OCI-LY7 (cell line): ENCODE results near the gene OTOG. TPM values are rescaled to one million over a fixed set of nuclear protein-coding genes. Genes with fewer than 3 reads are reported as not detected.

Experiments
- BruUV-seq: library from RNA; stranded (reverse); fragments of 400-500 nt; replicated peaks from 2 replicates; lab custom pipeline; 2021; lab: Mats Ljungman, UMichigan
- CTCF ChIA-PET: fragments of 300-600 bp; sonication (Branson Sonifier 250); formaldehyde crosslinking; loops from one replicate; lab custom pipeline; 2022; ENCODE audit warnings: antibody characterized with exemption; ENCODE audit not compliant: unreplicated experiment; lab: Charles Lee
- POLR2A ChIA-PET: fragments of 300-600 bp; sonication (Branson Sonifier 250); formaldehyde crosslinking; loops from one replicate; lab custom pipeline; 2022; ENCODE audit warnings: antibody characterized with exemption; lab: Charles Lee
- DNase-seq: peaks from one replicate; pipeline ENCODE4 v3.0.0-alpha.2; 2015; ENCODE audit warnings: low spot score
- H2AFZ ChIP-seq: fragments of 200-600 bp; sonication (generic), shearing (Covaris generic); 2 replicates; pipeline ENCODE4 v1.6.1; 2014; ENCODE audit warnings: mild to moderate bottlenecking, antibody characterized with exemption, low read length, moderate library complexity
- H3K27ac ChIP-seq: fragments of 200-600 bp; sonication (generic); 2 replicates; pipeline ENCODE4 v1.5.1; 2014; ENCODE audit warnings: mixed run types, low read depth, mild to moderate bottlenecking, moderate library complexity, low read length, inconsistent platforms; ENCODE audit not compliant: poor library complexity, severe bottlenecking
- H3K36me3 ChIP-seq: fragments of 200-600 bp; sonication (generic); 2 replicates; pipeline ENCODE4 v1.6.1; 2014; ENCODE audit warnings: mild to moderate bottlenecking, antibody characterized with exemption, low read length, moderate library complexity, mixed read lengths; ENCODE audit not compliant: insufficient read depth
- H3K4me1 ChIP-seq: fragments of 200-600 bp; sonication (generic); 2 replicates; pipeline ENCODE4 v1.5.1; 2014; ENCODE audit warnings: mild to moderate bottlenecking, low read length; ENCODE audit not compliant: insufficient read depth, poor library complexity, severe bottlenecking
- H3K4me2 ChIP-seq: fragments of 200-600 bp; sonication (generic); 2 replicates; pipeline ENCODE4 v1.6.1; 2014; ENCODE audit warnings: mild to moderate bottlenecking, low read length
- H3K4me3 ChIP-seq: fragments of 200-600 bp; sonication (generic); 2 replicates; pipeline ENCODE4 v1.5.1; 2014; ENCODE audit warnings: mild to moderate bottlenecking, low read depth, low read length; ENCODE audit not compliant: poor library complexity, severe bottlenecking
- H3K79me2 ChIP-seq: fragments of 200-600 bp; sonication (generic); 2 replicates; pipeline ENCODE4 v1.6.1; 2016; ENCODE audit warnings: low read depth, mild to moderate bottlenecking, low read length, moderate library complexity, mixed read lengths; ENCODE audit not compliant: insufficient read depth
- H3K9me2 ChIP-seq: fragments of 200-600 bp; sonication (generic); 2 replicates; pipeline ENCODE4 v1.6.1; 2016; ENCODE audit warnings: mild to moderate bottlenecking, low read length, mixed read lengths; ENCODE audit not compliant: insufficient read depth
- H3K9me3 ChIP-seq: fragments of 200-600 bp; sonication (generic); 2 replicates; pipeline ENCODE4 v1.6.1; 2014; ENCODE audit warnings: mild to moderate bottlenecking, mixed run types, low read length, mixed read lengths
- H4K20me1 ChIP-seq: fragments of 200-600 bp; sonication (generic); 2 replicates; pipeline ENCODE4 v1.6.1; 2014; ENCODE audit warnings: mild to moderate bottlenecking, antibody characterized with exemption, low read length, moderate library complexity, mixed read lengths; ENCODE audit not compliant: insufficient read depth
- CTCF ChIP-seq: fragments of 200-600 bp; sonication (generic); conservative IDR thresholded peaks from 2 replicates; pipeline ENCODE4 v1.5.1; 2014; ENCODE audit warnings: mild to moderate bottlenecking, antibody characterized with exemption, low read length, moderate library complexity, mixed read lengths
- EZH2phosphoT487 ChIP-seq: fragments of 200-600 bp; sonication (generic); IDR thresholded peaks from 2 replicates; pipeline ENCODE4 v1.6.1; 2018; ENCODE audit warnings: low read depth, borderline replicate concordance, mild to moderate bottlenecking, mixed run types, antibody characterized with exemption, low read length, moderate library complexity, mixed read lengths
- intact Hi-C: fragments of 100-400 bp; cut with micrococcal nuclease; formaldehyde crosslinking; loops from one replicate; pipeline ENCODE4 v1.10.0; 2022; ENCODE audit not compliant: unreplicated experiment
- total RNA-seq, 2 experiments: library from RNA; depleted of rRNA in 1 of 2; stranded (reverse); fragments of >200 nt in 1 of 2; shearing (Covaris generic) in 1 of 2; gene quantifications; 2 replicates each; pipeline ENCODE4 v1.2.3, GENCODE V29; 2014 to 2022

The OTOG gene
- total RNA-seq, 2 experiments from 2014 or later, result not detected

GRCh38 chr11:17560281-17561110 lies 13.4 kb downstream of the OTOG start:
- no peaks in the 10 kb centered on the region for H3K79me2 ChIP-seq

GRCh38 chr11:17561111-17561415 lies 14.0 kb downstream of the OTOG start:
- ChIA-PET CTCF (no interaction called here), POLR2A (no interaction called here)
- TF ChIP-seq CTCF (no peak), EZH2phosphoT487 (no peak)
- Histone ChIP-seq H3K4me3 (no peak overlapping the region), H3K36me3 (no peaks in the 10 kb centered on the region), H3K9me2 (no peaks in the 10 kb centered on the region), H3K27ac (no peak overlapping the region), H3K9me3 (no peaks in the 10 kb centered on the region), H3K4me2 (no peak overlapping the region), H3K79me2 (no peaks in the 10 kb centered on the region), H3K4me1 (no peaks in the 10 kb centered on the region), H4K20me1 (no peaks in the 10 kb centered on the region), H2AFZ (no peak overlapping the region)
- no TSS peak for BruUV-seq
- no peak for DNase-seq
- intact Hi-C loops, result no loop called here

More at GRCh38 chr11:17560281-17561110, 13.4 kb downstream of the OTOG start:
- DNase-seq, result no peak
- no TSS peak for BruUV-seq
- CTCF ChIA-PET, result no interaction called here
- no peak overlapping the region for H2AFZ ChIP-seq
- POLR2A ChIA-PET, result no interaction called here
- intact Hi-C loops, result no loop called here
- no peak overlapping the region for H3K4me2 ChIP-seq
- no peak overlapping the region for H3K27ac ChIP-seq
- no peaks in the 10 kb centered on the region for H3K4me1 ChIP-seq
- no peak overlapping the region for H3K4me3 ChIP-seq
- H3K9me2 ChIP-seq, result no peaks in the 10 kb centered on the region
- H3K9me3 ChIP-seq, result no peaks in the 10 kb centered on the region
- H4K20me1 ChIP-seq, result no peaks in the 10 kb centered on the region
- H3K36me3 ChIP-seq, result no peaks in the 10 kb centered on the region
- no peak for TF ChIP-seq CTCF
- TF ChIP-seq EZH2phosphoT487, result no peak

- H3K4me2 ChIP-seq, result no peak overlapping the region
- H3K9me2 ChIP-seq, result no peaks in the 10 kb centered on the region
- TF ChIP-seq CTCF, result no peak
- no peak for TF ChIP-seq EZH2phosphoT487
- no peak overlapping the region for H3K27ac ChIP-seq
- DNase-seq, result no peak
- no peaks in the 10 kb centered on the region for H3K4me1 ChIP-seq
- intact Hi-C loops, result no loop called here
- H3K36me3 ChIP-seq, result no peaks in the 10 kb centered on the region
- H3K9me3 ChIP-seq, result no peaks in the 10 kb centered on the region
- POLR2A ChIA-PET, result interaction anchor here (0.7 kb wide), 1 partner anchor 38 kb away, joined by 5 read pairs; no protein-coding TSS in a partner anchor
- H3K4me3 ChIP-seq, result no peak overlapping the region
- no peak overlapping the region for H2AFZ ChIP-seq
- H4K20me1 ChIP-seq, result no peaks in the 10 kb centered on the region
- H3K79me2 ChIP-seq, result no peaks in the 10 kb centered on the region
- BruUV-seq, result no TSS peak
- CTCF ChIA-PET, result no interaction called here
Measured at GRCh38 chr11:17561526-17561925, 14.5 kb downstream of the OTOG start.
